KBM-7 (cell line): ENCODE measurements around the gene FRMD3.
"Not testable (repeated sequence)": the region's sequence is repeated elsewhere in the genome, so short reads cannot be mapped to it uniquely, and the experiment has no call there.

Source experiments
- DNase-seq: peaks from one replicate; pipeline ENCODE4 v3.0.0-alpha.2; 2015
- in situ Hi-C: fragments of 300-500 bp; cut with MboI; formaldehyde crosslinking; loops from 2 replicates; pipeline ENCODE4 v1.14.3; 2020; ENCODE audit warnings: low sequenced_read_pairs, low pct_unique_long_range_greater_than_20kb, mixed read lengths

FRMD3 gene

DNA sequence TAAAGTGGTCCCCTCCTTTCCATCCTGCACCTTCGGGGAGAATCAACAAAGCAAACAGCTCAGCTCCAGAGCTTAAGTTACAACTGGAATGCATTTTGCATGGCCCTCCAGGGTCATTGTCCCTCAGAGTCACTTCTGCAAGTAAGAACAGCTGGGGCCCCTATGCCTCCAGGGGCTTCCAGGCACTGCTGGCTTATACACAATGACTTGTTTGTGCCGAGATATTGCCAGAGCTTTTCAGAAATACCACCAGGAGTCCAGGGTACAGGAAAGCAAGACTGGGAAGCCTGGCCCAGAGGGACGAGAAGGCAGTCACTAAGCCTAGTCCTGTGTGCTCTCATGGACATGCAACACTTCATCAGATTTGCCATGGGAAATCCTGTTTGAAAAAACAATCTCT, 11.3 kb downstream of the FRMD3 start:
- in situ Hi-C loops: no loop called here
- no peak for DNase-seq

DNA sequence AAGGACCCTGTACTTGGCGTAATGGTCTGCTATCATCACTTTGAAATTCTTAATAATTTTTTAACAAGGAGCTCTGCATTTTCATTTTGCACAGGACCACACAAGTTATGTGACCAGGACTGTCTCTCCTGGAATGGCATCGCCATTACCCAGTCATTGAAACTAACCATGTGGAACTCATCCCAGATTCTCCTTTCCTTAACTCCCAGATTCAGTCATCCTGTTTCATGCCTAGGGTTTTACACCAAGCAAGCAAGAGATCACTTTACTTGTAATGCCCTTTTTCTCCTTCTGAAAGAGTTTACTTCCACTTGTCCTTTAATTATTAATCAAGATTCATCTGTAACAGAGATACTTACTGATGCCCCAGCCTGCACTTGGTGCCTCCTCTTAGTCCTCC, 12.0 kb downstream of the FRMD3 start:
- DNase-seq: no peak
- in situ Hi-C loops: no loop called here

DNA sequence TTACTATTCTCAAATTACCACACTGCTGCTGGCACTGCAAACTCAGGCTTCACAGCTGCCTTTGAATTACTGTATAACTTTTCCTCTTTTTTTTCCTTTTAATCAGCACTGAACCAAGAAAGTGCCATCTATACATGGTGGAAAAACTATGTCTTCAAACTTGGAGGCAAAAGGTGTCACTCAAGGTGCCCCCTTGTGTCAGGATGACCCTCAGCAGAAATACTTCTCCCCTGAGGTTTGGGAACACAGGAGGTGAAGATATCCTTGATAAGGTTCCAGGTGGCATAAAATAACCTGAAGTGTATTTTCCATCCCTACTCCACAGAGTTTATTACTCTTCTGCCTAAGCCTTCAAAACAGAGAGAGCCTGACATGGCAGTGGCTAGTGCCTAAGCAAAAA, 14.5 kb downstream of the FRMD3 start:
- in situ Hi-C loops: no loop called here
- no peak for DNase-seq

DNA sequence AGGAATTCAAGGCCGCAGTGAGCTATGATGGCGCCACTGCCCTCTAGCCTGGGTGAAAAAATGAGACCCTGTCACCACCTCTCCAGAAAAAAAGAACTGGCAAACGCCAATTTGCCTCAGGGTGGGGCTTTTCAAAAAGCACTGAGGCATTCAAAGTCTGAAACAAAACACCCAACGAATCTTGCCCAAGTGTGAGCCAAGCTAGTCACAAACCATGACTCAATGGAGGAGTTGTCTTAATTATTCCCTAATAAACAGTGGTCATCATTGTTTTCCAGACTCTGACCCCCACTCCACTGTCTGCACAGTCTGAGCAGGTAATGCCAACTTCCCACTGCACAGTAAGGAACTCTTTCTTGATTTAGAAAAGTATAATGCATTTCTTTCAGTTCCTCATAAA, 16.8 kb downstream of the FRMD3 start:
- no peak for DNase-seq
- in situ Hi-C loops: no loop called here

DNA sequence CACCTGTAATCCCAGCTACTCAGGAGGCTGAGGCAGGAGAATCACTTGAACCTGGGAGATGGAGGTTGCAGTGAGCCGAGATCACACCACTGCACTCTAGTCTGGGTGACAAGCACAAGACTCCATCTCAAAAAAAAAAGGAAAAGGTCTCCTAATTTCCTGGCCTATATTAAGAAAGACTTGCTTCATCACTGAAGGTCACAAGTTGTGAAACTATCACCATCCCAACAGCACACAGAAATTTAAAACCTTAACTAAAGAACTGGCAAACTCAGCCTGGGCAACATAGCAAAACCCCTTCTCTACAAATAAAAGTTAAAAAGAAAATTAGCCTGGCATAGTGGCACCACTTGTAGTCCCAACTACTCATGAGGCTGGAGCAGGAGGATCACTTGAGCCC, 17.2 kb downstream of the FRMD3 start:
- in situ Hi-C loops: no loop called here
- DNase-seq: no peak

DNA sequence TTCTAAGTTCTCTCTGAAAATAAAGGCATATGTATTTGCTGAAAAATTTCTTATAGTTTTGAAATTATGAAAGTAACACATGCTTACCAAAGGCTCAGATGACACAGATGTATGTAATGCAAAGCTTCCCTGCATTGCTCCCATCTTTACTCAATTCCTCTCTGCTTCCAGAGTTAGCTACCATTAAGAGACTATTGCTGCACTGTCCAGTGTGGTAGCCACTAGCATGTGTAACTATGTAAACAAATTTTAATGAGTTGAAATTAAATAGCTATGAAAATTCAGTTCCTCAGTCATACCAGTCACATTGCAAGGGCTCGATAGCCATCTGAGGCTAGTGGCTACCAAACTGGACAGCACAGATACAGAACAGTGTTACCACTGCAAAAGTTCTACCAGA, 17.9 kb downstream of the FRMD3 start:
- in situ Hi-C loops: no loop called here

DNA sequence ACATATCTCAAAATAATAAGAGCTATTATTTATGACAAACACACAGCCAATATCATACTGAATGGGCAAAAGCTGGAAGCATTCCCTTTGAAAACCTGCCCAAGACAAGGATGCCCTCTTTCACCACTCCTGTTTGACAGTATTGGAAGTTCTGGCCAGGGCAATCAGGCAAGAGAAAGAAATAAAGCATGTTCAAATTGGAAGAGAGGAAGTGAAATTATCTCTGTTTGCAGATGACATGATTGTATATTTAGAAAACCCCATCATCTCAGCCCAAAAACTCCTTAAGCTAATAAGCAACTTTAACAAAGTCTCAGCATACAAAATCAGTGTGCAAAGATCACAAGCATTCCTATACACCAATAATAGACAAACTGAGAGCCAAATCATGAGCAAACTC, 20.2 kb downstream of the FRMD3 start:
- DNase-seq, in situ Hi-C loops: not testable (repeated sequence)

More for the DNA sequence above, 17.9 kb downstream of the FRMD3 start:
- no peak for DNase-seq

DNA sequence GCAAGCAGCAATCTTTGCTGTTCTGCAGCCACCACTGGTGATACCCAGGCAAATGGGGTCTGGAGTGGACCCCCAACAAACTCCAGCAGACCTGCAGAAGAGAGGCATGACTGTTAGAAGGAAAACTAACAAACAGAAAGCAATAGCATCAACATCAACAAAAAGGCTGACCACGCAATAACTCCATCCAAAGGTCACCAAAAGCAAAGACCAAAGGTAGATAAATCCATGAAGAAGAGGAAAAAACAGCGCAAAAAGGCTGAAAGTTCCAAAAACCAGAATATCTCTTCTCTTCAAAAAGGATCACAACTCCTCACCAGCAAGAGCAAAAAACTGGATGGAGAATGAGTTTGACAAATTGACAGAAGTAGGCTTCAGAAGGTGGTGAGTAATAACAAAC, 23.4 kb downstream of the FRMD3 start:
- in situ Hi-C loops: no loop called here
- DNase-seq: no peak

DNA sequence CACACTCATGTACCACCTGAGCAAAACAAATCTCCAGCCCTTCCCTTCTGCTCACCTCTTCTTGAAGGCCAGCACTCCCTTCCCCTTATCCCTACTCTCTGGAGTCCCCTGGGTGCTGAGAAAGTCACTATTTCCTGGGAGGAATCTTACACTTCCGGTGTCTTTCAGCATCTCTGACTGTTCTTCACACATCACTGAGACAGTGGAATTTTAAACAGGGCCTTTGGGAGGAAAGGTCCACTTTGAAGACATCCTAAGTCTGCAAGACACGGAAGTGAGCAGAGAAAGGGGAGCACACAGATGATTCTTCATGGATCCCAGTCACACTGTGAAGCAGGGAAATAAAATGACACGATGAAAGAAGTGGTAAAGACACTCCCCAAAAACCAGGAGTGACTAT, 25.6 kb downstream of the FRMD3 start:
- in situ Hi-C loops: no loop called here
- no peak for DNase-seq

DNA sequence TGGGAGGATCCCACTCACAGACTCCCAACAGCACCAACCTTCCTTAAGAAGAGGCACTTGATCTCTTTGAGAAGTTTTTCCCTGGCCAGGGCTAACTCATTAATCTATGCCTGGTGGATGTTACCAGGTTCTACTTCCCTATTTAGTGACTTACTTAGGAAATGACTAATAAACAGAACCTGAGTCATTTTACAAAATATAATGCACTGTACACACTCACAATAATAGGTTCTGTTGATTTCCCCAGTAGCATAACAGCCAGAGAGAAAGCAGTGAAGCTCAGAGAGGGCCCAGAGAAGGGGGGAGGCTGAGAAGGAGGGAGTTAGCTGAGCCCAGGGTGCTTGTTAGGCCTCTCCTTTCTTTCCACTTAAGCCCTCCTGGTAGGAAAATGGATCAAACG, 27.1 kb downstream of the FRMD3 start:
- DNase-seq: peak; percentile 0
- in situ Hi-C loops: no loop called here

DNA sequence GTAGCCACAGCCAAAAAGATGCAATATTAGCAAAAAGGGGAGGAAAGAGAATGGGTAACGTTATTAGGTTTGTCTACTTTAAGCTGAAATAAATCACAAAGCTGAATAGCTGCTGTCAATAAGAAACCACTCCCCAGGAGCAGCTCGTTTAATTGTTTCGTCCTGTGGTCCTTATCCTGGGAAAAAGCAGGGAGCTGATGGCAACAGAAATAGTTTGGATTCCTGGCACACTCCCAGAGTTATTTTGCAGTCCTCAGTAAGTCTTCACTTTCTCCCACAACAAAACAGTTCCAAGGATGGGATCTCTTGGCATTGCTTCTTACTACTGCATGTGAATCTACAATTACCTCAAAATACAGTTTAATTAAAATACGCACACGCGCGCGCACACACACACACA, 28.8 kb downstream of the FRMD3 start:
- in situ Hi-C loops: no loop called here
- DNase-seq: no peak

DNA sequence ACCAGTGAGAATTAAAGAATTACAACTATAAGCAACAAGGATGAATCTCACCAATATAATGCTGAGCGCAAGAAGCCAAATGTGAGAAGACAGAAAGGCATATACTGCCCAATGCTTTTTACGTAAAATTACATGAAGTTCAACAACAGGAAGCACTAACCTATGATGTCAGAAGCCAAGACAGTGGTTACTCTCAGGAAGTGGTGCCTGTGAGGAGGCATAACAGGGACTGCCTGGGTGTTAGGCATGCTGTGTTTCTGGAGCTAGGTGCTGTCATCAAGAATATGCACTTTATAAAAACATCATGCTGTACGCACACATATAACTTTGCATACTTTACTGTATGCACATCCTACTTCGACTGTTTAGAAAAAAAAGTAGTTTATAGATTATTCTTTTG, 30.1 kb downstream of the FRMD3 start:
- in situ Hi-C loops: no loop called here
- DNase-seq: no peak

DNA sequence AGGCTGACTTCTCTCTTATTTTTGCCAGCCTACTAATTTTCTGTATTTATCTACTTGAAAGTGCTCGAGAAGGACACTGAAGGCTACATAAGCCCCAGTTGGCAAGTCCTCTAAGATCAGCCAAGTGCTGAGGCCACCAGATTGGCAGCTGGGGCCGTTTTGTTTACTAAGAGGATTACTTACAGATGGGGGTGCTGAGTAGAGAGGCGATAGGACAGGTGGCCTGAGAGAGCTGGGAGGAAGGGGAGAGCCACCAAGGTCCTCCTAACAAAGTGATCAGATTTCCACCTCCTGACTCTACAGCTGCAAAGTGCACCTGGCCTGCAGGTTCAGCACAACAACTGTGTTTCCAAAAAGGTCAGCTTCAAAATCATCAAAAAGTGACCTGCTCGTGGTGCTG, 32.9 kb downstream of the FRMD3 start:
- DNase-seq: no peak
- in situ Hi-C loops: no loop called here

DNA sequence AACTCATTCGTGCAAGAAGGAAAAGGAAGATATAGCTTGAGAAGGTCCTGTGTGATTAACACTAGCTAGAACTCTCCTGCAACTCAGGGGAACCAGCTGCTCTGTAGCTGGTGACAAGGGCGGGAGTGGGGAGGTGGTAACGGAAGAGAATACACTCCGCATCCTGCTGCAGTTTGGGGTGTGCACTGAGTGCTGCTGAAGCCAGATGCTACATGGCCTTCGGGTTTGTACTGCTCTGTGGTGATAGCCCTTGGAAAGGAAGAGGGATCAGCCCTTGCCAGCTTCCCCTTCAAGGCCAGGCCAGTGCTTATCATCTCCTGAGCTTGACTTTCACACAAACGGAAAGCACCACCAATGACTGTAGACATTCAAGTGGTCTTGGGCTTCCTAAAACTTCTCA, 34.3 kb downstream of the FRMD3 start:
- in situ Hi-C loops: no loop called here
- DNase-seq: no peak

DNA sequence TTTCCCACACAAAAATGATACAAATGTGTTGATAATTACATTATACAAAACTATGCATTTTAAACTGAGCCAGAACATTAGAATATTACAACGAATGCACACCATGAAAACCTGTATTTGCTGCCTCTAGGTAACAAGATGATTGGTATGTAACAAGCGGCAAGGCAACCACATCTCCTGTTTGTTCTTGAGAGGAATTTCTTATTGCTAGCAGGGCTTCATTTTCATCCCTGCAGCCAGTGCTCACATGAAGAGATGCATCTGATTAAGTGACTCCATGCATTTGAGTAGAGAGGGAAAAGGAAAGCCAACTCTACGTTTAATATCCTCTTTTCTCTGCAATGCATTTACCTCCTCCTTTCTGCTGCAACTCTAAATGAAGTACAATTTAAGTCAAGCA, 36.6 kb downstream of the FRMD3 start:
- DNase-seq: no peak
- in situ Hi-C loops: no loop called here

DNA sequence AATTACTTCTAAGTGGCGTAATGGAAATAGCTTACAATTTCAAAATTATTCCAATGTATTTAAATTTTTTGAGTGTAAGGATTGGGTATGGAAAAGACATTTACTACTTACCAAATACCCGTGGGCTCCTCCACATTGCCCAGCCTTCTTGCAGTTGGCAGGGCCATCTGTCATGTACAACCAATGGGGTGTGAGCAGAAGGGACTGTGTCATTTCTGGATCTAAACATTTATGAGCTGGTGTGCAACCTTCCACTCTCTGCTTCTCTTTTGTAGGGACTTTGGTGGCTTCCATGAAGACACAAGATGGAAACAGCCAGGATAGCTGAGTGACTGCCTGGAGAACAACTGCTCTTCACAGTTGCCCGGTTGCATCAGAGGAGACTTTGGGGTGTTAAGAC, 40.8 kb downstream of the FRMD3 start:
- DNase-seq: no peak
- in situ Hi-C loops: no loop called here

DNA sequence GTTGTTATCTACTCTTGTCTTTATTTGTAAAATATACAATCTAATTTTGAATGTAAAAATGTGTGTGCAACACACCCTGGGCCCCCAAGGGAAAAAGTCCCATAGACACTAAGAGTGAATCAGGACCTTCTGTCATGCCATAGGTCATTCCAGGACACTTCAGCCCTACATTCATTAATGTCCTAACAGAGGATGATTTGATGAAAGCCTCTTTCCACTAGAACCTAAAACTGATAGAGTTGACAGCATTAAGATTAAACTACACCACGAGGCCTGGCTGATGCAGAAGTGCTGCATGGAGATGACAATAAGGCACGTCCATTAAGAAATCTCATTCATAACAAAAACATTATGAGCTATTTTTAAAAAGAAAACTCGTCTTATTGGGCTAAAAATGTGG, 46.2 kb downstream of the FRMD3 start:
- in situ Hi-C loops: no loop called here
- DNase-seq: no peak

DNA sequence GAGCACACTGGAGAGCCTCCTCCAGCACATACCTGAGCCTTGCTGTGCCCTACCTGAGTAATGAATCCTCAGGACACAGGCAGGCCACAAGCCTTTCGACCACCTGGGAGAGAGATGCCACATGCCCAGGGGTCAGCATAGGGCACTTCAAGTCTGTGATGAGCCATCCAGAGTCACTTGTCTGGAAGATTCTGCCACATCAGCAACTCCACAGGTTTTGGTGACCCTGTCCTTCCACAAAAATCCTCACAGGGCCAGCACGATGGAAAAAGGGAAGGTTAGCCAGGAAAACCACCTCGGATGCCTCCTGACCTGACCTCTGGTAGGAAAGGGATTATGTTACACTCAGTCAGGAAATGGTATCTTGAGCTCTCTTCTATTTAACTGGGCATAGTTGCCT, 46.8 kb downstream of the FRMD3 start:
- in situ Hi-C loops: no loop called here
- no peak for DNase-seq

DNA sequence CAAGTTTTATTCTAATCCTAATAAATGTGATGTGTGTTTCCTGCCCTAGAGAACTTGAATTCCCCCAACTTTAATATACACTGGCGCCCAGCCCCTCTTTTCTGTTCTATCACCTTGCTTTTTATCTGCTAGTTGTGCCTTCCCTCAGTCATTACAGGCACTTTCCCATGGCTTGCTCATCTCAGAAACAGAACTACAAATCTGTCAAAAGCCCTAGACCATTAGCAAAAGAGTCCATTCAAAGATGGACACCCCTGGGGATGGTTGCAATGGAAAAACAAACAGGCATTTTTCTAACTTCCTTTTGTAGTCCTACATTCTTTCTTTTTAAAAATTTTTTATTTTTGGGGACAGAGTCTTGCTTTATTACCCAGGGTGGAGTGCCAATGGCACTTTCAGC, 48.2 kb downstream of the FRMD3 start:
- in situ Hi-C loops: no loop called here
- DNase-seq: no peak

DNA sequence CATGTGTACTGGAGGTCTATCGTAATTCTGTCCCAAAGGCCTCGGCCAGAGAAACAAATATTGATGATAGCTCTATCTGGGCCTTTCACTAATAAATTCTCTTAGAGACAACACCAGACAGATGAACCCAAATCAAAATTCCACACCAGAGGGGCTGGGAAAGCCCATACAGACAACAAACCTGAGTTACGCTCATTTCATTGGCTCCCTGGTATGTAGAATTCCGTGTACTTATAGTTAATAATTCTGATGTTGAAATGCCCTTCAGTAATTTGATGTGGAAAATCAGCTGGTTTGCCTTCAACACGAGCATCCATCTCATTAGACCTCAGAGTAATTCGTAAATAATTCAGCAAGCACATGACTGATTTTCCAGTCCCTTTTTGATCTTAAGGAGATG, 53.2 kb downstream of the FRMD3 start:
- DNase-seq: no peak
- in situ Hi-C loops: no loop called here

DNA sequence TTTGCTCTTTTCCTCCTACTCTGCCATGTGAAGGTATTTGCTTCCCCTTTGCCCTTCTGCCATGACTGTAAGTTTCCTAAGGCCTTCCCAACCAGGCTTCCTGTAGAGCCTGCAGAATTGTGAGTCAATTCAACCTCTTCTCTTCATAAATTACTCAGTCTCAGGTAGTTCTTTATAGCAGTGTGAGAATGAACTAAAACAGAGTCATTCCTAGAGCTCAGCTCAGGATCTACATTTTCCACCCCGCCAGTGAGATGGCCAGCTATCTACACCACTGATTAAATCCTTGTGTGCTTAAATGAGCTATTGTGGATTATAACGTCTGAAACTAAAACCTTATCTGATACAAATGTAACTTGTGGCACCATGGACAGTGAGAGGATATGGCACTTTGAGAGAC, 55.0 kb downstream of the FRMD3 start:
- no peak for DNase-seq
- in situ Hi-C loops: no loop called here

DNA sequence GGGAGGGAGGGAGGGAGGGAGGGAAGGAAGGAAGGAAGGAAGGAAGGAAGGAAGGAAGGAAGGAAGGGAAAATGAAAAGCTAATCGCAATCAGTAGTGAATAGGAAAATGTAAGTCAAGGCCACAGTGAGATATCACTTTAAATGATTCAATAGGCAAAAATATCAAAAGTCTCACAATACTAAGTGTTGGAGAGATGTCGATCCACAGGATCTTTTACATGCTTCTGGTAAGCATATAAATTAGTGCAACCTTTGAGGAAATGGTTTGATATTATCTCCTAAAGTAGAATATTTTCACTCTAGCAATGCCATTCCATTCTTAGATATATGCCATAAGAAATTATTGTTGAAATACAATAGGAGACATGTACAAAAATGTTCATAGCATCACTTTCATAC, 58.4 kb downstream of the FRMD3 start:
- in situ Hi-C loops: no loop called here
- no peak for DNase-seq
